ENCODE results near the gene NPDC1.

Gene NPDC1

DNA sequence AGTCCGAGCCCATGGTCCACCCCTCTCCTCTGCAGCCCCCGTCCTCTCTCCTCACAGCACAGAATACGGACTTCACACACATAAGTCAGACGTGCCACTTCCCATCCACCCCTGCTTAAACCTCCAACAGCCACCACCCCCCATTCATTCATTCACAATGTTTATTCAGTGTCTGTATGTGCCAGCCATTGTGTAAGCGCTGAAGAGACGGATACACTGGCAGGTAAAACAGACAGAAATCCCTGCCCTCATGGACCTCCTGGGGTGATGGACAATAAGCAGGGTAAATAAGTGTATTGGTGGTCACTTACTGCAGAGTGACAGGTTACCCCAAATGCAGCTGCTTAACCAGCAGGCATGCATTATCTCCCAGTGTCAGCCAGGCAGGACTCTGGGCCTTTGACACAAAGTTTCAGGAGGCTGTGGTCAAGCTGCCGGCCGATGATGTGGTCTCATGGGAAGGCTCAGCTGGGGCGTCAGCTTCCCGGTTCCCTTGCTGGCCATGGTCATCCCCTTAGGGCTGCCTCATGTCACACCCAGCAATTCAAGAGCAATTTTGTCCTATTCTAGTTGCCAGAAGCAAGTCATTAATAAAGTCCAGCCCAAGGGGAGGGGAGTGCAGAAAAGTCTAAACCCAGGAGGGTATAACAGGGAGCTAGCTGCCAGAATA is 55.6 kb downstream of the NPDC1 start:
- DNase-seq, result no peak

Data from stimulated activated CD4-positive, alpha-beta T cell treated with anti-CD3 and anti-CD28 coated beads, Interleukin-2, amount 100 ng/mL, for 48 hours (primary cell).